Effector memory CD4-positive, alpha-beta T cell (primary cell): ENCODE results near the gene SCAF8.
"Not testable (repeated sequence)": the region's sequence is repeated elsewhere in the genome, so short reads cannot be mapped to it uniquely, and the experiment has no call there.

Experiments
- DNase-seq, 3 donors: peaks; one replicate each; pipeline ENCODE4 v3.0.0-alpha.2; 2020
- H3K27ac ChIP-seq: 2 replicates; pipeline ENCODE4 v1.7.0; 2013; ENCODE audit warnings: mild to moderate bottlenecking, low read length, moderate library complexity; ENCODE audit not compliant: insufficient read depth, poor library complexity, severe bottlenecking
- H3K27me3 ChIP-seq: replicated peaks from 2 replicates; pipeline ENCODE4 v1.7.0; 2013; ENCODE audit warnings: mild to moderate bottlenecking, low read length; ENCODE audit not compliant: insufficient read depth, control insufficient read depth, poor library complexity, severe bottlenecking
- H3K36me3 ChIP-seq: 2 replicates; pipeline ENCODE4 v1.7.0; 2013; ENCODE audit warnings: mild to moderate bottlenecking, low read length, moderate library complexity; ENCODE audit not compliant: control insufficient read depth, insufficient read depth
- H3K4me1 ChIP-seq: 2 replicates; pipeline ENCODE4 v1.7.0; 2013; ENCODE audit warnings: low read length, mild to moderate bottlenecking; ENCODE audit not compliant: control insufficient read depth, insufficient read depth, poor library complexity, severe bottlenecking
- H3K4me3 ChIP-seq: 2 replicates; pipeline ENCODE4 v1.7.0; 2013; ENCODE audit warnings: low read length, low read depth, mild to moderate bottlenecking; ENCODE audit not compliant: insufficient read depth, poor library complexity, severe bottlenecking
- H3K9me3 ChIP-seq: 2 replicates; pipeline ENCODE4 v1.7.0; 2013; ENCODE audit warnings: mild to moderate bottlenecking, low read length, moderate library complexity; ENCODE audit not compliant: control insufficient read depth

Gene SCAF8

DNA sequence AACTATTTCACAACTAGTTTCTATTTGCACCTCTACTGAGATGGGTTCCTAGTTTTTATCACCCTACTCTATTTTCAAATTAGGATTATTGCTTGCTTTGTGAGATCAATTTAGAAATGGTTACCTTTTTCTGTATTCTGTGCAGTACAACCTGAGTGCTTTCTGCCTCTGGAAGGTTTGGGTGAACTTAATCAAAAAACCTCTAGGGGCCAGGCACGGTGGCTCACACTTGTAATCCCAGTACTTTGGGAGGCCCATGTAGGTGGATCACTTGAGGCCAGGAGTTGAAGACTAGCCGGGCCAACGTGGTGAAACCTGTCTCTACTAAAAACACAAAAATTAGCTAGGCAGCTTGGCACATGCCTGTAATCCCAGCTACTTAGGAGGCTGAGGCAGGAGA is 63.3 kb downstream of the SCAF8 start:
- Histone ChIP-seq H3K4me3 (no peak overlapping the region), H3K27ac (no peak overlapping the region), H3K4me1 (no peaks in the 10 kb centered on the region), H3K36me3 (peaks cover 29% of the 10 kb centered on the region), H3K9me3 (no peaks in the 10 kb centered on the region), H3K27me3 (no peaks in the 10 kb centered on the region)
- no peak for DNase-seq

DNA sequence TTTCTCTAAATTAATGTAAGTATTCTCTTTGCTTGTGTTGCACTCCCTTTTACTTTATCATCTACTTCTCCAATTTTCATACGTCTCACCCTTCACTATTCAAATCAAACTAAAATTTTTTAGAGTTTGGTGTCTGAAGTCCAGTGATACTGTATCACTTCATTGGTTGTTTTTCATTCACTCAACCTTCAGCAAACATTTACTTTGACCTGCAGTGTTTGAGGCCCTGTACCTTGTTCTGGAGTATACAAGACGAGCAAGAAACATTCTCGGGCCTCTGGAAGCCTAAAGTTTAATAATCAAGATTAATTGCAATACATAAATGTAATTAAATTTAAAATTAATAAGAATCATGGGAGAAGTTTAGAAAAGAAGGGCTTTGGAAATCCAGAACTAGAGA is 64.6 kb downstream of the SCAF8 start:
- H3K36me3 ChIP-seq = peaks cover 34% of the 10 kb centered on the region
- no peaks in the 10 kb centered on the region for H3K27me3 ChIP-seq
- no peak overlapping the region for H3K4me3 ChIP-seq
- H3K27ac ChIP-seq = no peak overlapping the region
- H3K9me3 ChIP-seq = no peaks in the 10 kb centered on the region
- no peak for DNase-seq
- H3K4me1 ChIP-seq = no peaks in the 10 kb centered on the region

DNA sequence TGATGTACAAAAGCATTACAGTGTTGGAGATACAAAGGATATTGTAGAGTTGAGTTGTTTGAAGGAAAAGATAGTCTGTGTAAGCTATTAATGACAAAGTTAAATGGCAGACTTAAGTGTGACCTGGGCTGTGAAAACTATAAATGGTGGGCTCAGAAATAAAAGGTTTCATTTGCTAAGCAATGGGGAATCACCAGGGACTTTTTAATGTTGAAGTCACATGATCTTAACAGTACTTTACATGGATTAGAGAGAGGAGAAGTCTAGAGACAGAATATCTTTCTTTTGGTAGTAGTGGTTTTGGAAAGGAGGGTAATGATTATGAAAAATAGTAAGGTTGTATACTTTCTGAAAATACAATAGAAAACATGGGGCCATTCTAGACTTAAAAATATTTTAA is 67.1 kb downstream of the SCAF8 start:
- no peak for DNase-seq
- no peak overlapping the region for H3K4me3 ChIP-seq
- no peaks in the 10 kb centered on the region for H3K27me3 ChIP-seq
- H3K36me3 ChIP-seq = peaks cover 27% of the 10 kb centered on the region
- H3K9me3 ChIP-seq = no peaks in the 10 kb centered on the region
- no peaks in the 10 kb centered on the region for H3K4me1 ChIP-seq
- no peak overlapping the region for H3K27ac ChIP-seq

DNA sequence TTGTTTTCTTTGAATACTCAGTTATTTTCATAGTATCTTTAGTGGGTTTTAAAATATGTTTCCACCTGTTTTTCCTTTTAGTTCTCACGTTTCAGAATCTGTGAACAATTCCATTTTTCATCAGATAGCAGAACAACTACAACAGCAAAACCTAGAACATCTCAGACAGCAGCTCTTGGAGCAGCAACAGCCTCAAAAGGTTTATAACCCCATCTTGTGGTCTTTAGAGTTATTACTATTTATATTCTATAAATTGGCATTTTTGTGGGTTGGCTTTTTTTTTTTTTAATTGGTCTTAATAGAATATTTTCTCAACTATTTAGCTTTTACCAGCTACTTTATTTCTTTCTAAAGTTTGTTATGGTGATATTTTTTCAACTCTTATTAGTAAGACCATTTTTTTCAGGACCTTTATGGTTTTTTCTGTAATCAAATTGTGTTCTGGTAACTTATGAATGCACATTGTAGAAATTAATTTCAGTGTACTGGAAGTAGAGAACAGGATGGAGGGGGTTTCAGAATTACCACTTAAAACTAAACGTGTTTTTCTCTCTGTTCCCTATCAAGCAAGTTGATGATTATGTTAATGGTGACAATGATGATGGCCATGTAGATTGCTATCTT is 72.2 kb downstream of the SCAF8 start:
- no peak overlapping the region for H3K27ac ChIP-seq
- H3K4me1 ChIP-seq = no peaks in the 10 kb centered on the region
- no peak overlapping the region for H3K4me3 ChIP-seq
- H3K9me3 ChIP-seq = no peaks in the 10 kb centered on the region
- DNase-seq = no peak
- no peaks in the 10 kb centered on the region for H3K27me3 ChIP-seq
- H3K36me3 ChIP-seq = peaks cover 51% of the 10 kb centered on the region

DNA sequence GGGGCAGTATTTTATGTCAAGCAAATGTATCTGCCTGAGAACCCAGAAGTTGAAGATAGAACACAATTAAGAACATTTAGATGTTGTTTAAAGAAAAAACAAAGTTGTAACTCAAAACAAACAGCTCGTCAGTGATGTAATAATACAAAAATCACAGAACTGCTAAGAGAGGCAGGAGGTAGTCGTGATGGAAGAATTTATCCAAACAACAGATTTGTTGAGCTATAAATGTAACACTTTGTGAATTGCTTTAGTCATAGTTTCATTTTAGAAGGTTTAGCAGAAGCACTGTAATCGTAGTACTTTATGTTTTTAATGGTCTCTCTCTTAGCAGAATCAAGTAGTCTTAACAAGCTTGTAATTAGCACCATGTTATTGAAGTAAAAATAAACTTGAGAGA is 73.6 kb downstream of the SCAF8 start:
- no peak for DNase-seq
- no peak overlapping the region for H3K4me3 ChIP-seq
- H3K27ac ChIP-seq = no peak overlapping the region
- H3K27me3 ChIP-seq = no peaks in the 10 kb centered on the region
- no peaks in the 10 kb centered on the region for H3K4me1 ChIP-seq
- no peaks in the 10 kb centered on the region for H3K9me3 ChIP-seq
- peaks cover 59% of the 10 kb centered on the region for H3K36me3 ChIP-seq

DNA sequence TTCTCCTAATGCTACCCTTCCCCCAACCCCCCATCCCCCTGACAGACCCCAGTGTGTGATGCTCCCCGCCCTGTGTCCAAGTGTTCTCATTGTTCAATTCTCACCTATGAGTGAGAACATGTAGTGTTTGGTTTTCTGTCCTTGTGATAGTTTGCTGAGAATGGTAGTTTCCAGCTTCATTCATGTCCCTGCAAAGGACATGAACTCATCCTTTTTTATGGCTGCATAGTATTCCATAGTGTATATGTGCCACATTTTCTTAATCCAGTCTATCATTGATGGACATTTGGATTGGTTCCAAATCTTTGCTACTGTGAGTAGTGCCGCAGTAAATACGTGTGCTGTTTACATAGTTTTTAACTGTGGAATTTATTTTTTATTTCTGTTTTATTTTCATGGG is 78.4 kb downstream of the SCAF8 start:
- H3K4me3 ChIP-seq, H3K27ac ChIP-seq, H3K4me1 ChIP-seq, H3K9me3 ChIP-seq, H3K27me3 ChIP-seq, DNase-seq: not testable (repeated sequence)
- peaks cover 92% of the 10 kb centered on the region for H3K36me3 ChIP-seq

DNA sequence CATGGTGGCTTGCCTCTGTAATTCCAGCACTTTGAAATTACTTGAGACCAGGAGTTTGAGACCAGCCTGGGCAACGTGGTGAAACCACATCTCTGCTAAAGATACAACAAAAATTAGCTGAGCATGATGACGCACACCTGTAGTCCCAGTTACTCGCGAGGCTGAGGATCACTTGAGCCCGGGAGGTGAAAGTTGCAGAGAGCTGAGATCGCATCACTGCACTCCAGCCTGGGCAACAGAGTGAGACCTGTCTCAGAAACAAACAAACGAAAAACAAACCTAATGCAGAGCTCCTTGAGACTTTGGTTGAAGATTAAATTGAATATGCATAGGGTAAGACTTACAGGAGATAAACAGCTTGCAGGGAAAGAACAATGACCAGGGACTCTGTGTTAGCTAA is 80.8 kb downstream of the SCAF8 start:
- peaks cover 93% of the 10 kb centered on the region for H3K36me3 ChIP-seq

DNA sequence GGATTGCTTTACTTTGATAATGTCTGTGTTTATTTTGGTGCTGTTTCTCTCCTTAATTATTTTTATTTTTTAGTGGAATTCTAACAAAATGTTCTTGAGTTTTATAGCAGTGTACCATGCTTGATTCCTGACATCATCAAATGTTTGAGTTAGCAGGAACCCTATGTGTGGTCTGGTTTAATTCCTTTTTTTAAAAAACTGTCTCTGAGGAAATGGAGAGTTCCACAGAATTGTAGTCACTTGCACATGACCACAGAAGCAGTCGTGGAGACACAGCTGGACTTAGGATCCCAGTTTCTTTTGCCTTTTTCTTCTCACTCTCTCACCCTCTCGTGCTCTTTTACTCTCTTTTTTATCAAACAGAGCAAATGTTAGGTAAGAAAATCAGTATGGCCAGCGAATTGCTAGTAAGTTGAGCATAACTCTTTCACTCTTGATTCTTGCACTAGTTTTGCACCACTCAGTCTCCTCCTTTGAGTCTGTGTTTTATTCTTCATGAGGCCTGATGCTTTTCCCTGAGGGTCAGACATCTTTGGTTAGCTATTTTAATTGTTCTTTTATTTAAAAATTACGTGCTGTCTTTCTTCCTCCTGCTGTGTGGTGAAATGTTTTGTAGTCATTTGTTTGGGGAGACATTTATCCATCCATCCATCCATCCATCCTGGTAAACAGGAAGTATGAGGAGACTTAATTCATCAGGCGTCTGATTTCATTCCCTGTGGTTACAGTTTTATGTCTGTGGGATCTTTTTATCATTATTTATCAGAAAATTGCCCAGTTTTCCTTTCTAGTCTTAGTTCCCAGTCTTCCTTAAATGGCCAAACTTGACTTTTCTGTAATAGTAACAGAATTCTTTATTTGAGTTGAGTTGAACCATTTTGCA is 83.0 kb downstream of the SCAF8 start:
- H3K36me3 ChIP-seq = peaks cover 93% of the 10 kb centered on the region

More for the DNA sequence above, 80.8 kb downstream of the SCAF8 start:
- H3K4me1 ChIP-seq = no peaks in the 10 kb centered on the region
- no peak for DNase-seq
- H3K4me3 ChIP-seq = no peak overlapping the region
- H3K27ac ChIP-seq = no peak overlapping the region
- H3K27me3 ChIP-seq = no peaks in the 10 kb centered on the region
- H3K9me3 ChIP-seq = no peaks in the 10 kb centered on the region

DNA sequence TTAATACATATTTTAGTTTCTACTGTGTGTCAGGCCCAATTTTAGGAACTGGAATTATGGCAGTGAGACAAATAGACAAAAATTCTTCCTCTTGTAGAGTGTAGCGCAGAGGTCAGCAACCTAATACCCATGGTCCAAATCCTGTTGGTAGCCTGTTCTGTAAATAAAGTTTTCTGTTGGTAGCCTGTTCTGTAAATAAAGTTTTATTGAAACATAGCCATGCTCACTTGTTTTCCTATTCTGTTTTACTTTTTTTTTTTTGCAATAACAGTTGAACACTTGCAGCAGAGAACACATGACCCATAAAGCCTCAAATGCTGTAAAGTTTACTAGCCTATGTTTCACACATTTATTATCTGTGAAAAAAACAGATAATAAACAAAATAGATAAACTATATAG is 87.9 kb downstream of the SCAF8 start:
- H3K4me1 ChIP-seq = no peaks in the 10 kb centered on the region
- no peak overlapping the region for H3K27ac ChIP-seq
- H3K27me3 ChIP-seq = no peaks in the 10 kb centered on the region
- no peak for DNase-seq
- H3K9me3 ChIP-seq = no peaks in the 10 kb centered on the region
- H3K4me3 ChIP-seq = no peak overlapping the region
- peaks cover 87% of the 10 kb centered on the region for H3K36me3 ChIP-seq

More for the DNA sequence above, 83.0 kb downstream of the SCAF8 start:
- Histone ChIP-seq H3K27me3 (no peaks in the 10 kb centered on the region), H3K9me3 (no peaks in the 10 kb centered on the region), H3K4me1 (no peaks in the 10 kb centered on the region), H3K4me3 (no peak overlapping the region), H3K27ac (no peak overlapping the region)
- DNase-seq = no peak

DNA sequence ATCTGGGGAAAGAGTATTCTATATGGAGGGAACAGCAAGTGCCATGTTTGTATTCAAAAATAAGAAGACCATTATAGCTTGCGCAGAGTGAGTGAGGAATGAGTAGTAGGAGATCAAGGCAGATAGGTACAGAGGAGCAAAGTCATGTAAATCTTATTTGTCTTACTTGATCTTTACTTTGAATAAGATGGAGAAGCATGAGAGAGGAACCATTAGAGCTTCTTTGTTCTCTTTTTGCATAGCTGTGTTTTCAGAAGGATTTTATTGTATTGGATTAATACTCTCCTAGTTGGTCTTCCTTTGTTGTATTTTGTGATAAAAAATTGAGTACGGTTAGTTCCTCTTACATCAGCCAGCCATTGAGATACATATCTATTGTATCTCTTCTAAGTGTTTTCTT is 88.4 kb downstream of the SCAF8 start:
- Histone ChIP-seq H3K27ac (no peak overlapping the region), H3K4me1 (no peaks in the 10 kb centered on the region), H3K4me3 (no peak overlapping the region), H3K36me3 (peaks cover 86% of the 10 kb centered on the region), H3K9me3 (no peaks in the 10 kb centered on the region), H3K27me3 (no peaks in the 10 kb centered on the region)
- DNase-seq = no peak
